Measurements from ENCODE around the gene PPP3CA. TPM values are rescaled to one million over a fixed set of nuclear protein-coding genes. Genes with fewer than 3 reads are reported as not detected.

Gene PPP3CA
- total and polyA plus RNA-seq, 2 of the 8 experiments (the other 6 are each of a cell fraction or from before 2014, with no cell fraction given), result 7.9 to 35.0 TPM

DNA sequence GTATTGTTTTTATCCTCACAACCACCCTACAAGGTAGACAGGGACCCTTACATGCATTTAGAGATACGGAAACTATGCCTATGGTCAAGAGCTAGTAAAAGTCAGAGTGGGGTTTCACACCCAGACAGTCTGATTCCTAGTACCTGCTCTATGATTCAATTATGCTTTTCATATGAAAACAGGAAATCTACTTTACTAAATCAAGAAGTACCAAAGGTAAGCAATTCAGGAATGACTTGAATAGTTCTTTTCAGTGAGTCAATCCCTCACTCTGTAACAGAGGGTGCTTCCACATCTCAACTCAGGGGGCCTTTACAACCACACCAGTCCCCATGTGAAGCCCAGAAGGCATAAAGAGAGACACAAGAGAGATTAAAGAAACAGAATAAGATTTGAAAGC lies 191.4 kb downstream of the PPP3CA start:
- WGBS, 2 experiments (ENCODE audit: extremely low coverage in 1 of 2, insufficient coverage in 1 of 2, insufficient read length in 1 of 2, insufficient replicate concordance in 2 of 2, low coverage in 1 of 2, low lambda C conversion rate in 2 of 2, missing lambda C conversion rate in 1 of 2), result 76% methylated on average over 1 of the region's 1 CpG; no CpG with 5 or more reads in 1 of the 2 experiments
- H3K4me1 ChIP-seq (replicated peaks in 1 of 4; ENCODE audit: control insufficient read depth in 3 of 4, insufficient read depth in 4 of 4, low read length in 3 of 4), result peaks cover 0 to 25% (median 5%) of the 10 kb centered on the region in 4 experiments; a peak in 3 of 7 replicates
- no peak overlapping the region for H2BK120ac ChIP-seq (replicated peaks; ENCODE audit: low read depth, low read length)
- no peak overlapping the region for H4K91ac ChIP-seq (replicated peaks; ENCODE audit: insufficient read length, low read length)
- H3K9me3 ChIP-seq (ENCODE audit: insufficient read depth in 2 of 2, low read depth in 1 of 2, low read length in 1 of 2), result no peaks in the 10 kb centered on the region
- ChIA-PET CTCF (ENCODE audit: partially characterized antibody) (interaction anchor here (0.5 to 2.2 kb wide), 4 partner anchors 13 to 554 kb away, joined by 3 to 8 read pairs (median 3); no protein-coding TSS in a partner anchor), POLR2A (ENCODE audit: partially characterized antibody) (no interaction called here)
- no peak overlapping the region for H2BK12ac ChIP-seq (ENCODE audit: low read depth, low read length)
- H3K79me1 ChIP-seq (ENCODE audit: low read depth, low read length), result no peaks in the 10 kb centered on the region
- no peak overlapping the region for H2AFZ ChIP-seq (ENCODE audit: low read length)
- no peak overlapping the region for H3K4ac ChIP-seq (replicated peaks; ENCODE audit: insufficient read length, low read depth, low read length)
- no peak overlapping the region for H4K5ac ChIP-seq (ENCODE audit: insufficient read length, low read depth, low read length)
- no peak overlapping the region for H3K14ac ChIP-seq (ENCODE audit: insufficient read length)
- no peak overlapping the region for H3K4me3 ChIP-seq (ENCODE audit: extremely low read depth in 1 of 4, insufficient read depth in 2 of 4, low read depth in 3 of 4, low read length in 4 of 4)
- no peak overlapping the region for H4K8ac ChIP-seq (ENCODE audit: extremely low read depth, insufficient read depth, low read length)
- H3K27ac ChIP-seq (ENCODE audit: low read depth, low read length), result no peak overlapping the region
- no peak overlapping the region for H3K9ac ChIP-seq (replicated peaks in 1 of 4; ENCODE audit: extremely low read depth in 1 of 4, low read depth in 3 of 4, low read length in 3 of 4)
- FAIRE-seq (no peak), DNase-seq (ENCODE audit: low read depth in 1 of 2, low spot score in 2 of 2) (no peak)
- no peak overlapping the region for H2BK15ac ChIP-seq (ENCODE audit: low read length)
- no peaks in the 10 kb centered on the region for H3K79me2 ChIP-seq (ENCODE audit: control insufficient read depth in 1 of 2, insufficient read depth in 2 of 2, low read length in 2 of 2)
- H3K27me3 ChIP-seq (replicated peaks in 1 of 4; ENCODE audit: control insufficient read depth in 3 of 4, extremely low read depth in 1 of 4, insufficient read depth in 3 of 4, low read length in 3 of 4), result no peaks in the 10 kb centered on the region
- H2BK5ac ChIP-seq (ENCODE audit: low read depth, low read length), result no peak overlapping the region
- H3K18ac ChIP-seq (ENCODE audit: extremely low read depth, low read length), result no peak overlapping the region
- no peaks in the 10 kb centered on the region for H3K36me3 ChIP-seq (ENCODE audit: control insufficient read depth in 2 of 4, insufficient read depth in 4 of 4, low read length in 3 of 4)
- no peak overlapping the region for H3K23ac ChIP-seq (ENCODE audit: insufficient read length)
- no peak overlapping the region for H2BK20ac ChIP-seq (ENCODE audit: low read length)
- no peaks in the 10 kb centered on the region for H3K23me2 ChIP-seq (ENCODE audit: low read depth, low read length)
- no peak overlapping the region for H3K56ac ChIP-seq (replicated peaks; ENCODE audit: insufficient read length, low read depth, low read length)
- peaks cover 0 to 3% of the 10 kb centered on the region in 2 experiments for H4K20me1 ChIP-seq (replicated peaks in 1 of 2; ENCODE audit: control insufficient read depth in 1 of 2, insufficient read depth in 2 of 2, low read length in 2 of 2)
- no peak overlapping the region for H3K4me2 ChIP-seq (ENCODE audit: insufficient read depth in 1 of 2, low read depth in 2 of 2, low read length in 2 of 2)
- no peak overlapping the region for H2AK5ac ChIP-seq (ENCODE audit: low read depth, low read length)
- TF ChIP-seq EZH2 (IDR thresholded peaks at IDR 0.05; ENCODE audit: low read depth, low read length, severe bottlenecking) (no peak), CBX5 (IDR thresholded peaks at IDR 0.05; ENCODE audit: low read depth, low read length) (no peak), SRF (IDR thresholded peaks at IDR 0.05; ENCODE audit: low read depth, low read length) (no peak), RNF2 (IDR thresholded peaks at IDR 0.05; ENCODE audit: borderline replicate concordance, low read depth, low read length, missing control alignments, poor library complexity, severe bottlenecking) (no peak), SP2 (IDR thresholded peaks at IDR 0.05; ENCODE audit: low read length) (no peak), NRF1 (IDR thresholded peaks at IDR 0.05; ENCODE audit: low read depth, low read length) (no peak), SIN3A (conservative IDR thresholded peaks at IDR 0.05 in 1 of 2, IDR thresholded peaks at IDR 0.05 in 1 of 2; ENCODE audit: low read depth in 1 of 2, low read length in 2 of 2) (no peak), SAP30 (IDR thresholded peaks at IDR 0.05; ENCODE audit: insufficient read depth, insufficient replicate concordance, low read length) (no peak), ATF3 (IDR thresholded peaks at IDR 0.05; ENCODE audit: insufficient read depth, low read depth, low read length) (no peak)
- TF ChIP-seq, protein P1, sequence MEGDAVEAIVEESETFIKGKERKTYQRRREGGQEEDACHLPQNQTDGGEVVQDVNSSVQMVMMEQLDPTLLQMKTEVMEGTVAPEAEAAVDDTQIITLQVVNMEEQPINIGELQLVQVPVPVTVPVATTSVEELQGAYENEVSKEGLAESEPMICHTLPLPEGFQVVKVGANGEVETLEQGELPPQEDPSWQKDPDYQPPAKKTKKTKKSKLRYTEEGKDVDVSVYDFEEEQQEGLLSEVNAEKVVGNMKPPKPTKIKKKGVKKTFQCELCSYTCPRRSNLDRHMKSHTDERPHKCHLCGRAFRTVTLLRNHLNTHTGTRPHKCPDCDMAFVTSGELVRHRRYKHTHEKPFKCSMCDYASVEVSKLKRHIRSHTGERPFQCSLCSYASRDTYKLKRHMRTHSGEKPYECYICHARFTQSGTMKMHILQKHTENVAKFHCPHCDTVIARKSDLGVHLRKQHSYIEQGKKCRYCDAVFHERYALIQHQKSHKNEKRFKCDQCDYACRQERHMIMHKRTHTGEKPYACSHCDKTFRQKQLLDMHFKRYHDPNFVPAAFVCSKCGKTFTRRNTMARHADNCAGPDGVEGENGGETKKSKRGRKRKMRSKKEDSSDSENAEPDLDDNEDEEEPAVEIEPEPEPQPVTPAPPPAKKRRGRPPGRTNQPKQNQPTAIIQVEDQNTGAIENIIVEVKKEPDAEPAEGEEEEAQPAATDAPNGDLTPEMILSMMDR (IDR thresholded peaks at IDR 0.05; ENCODE audit: control extremely low read depth in 1 of 3, insufficient read depth in 1 of 3, low read depth in 1 of 3, low read length in 3 of 3), result no peak

All from H1 (cell line).